Neuronal stem cell (in vitro differentiated cells): ENCODE results near the gene EPB41L5.

Experiments used
- DNase-seq: peaks from one replicate; pipeline ENCODE4 v3.0.0-alpha.2; 2013; ENCODE audit warnings: low spot score
- H2AFZ ChIP-seq: one replicate; pipeline ENCODE4 v1.6.1; 2013; ENCODE audit warnings: mild to moderate bottlenecking, low read length, inconsistent platforms
- H2AK5ac ChIP-seq: 2 replicates; pipeline ENCODE4 v1.6.1; 2013; ENCODE audit warnings: low read depth, mild to moderate bottlenecking, inconsistent platforms, low read length, moderate library complexity, mixed read lengths
- H2BK120ac ChIP-seq: 2 replicates; pipeline ENCODE4 v1.6.1; 2013; ENCODE audit warnings: low read depth, mild to moderate bottlenecking, inconsistent platforms, low read length, moderate library complexity, mixed read lengths
- H2BK12ac ChIP-seq: one replicate; pipeline ENCODE4 v1.6.1; 2013; ENCODE audit warnings: low read length, inconsistent platforms
- H2BK15ac ChIP-seq: 2 replicates; pipeline ENCODE4 v1.6.1; 2013; ENCODE audit warnings: mild to moderate bottlenecking, low read length, inconsistent platforms, mixed read lengths
- H2BK5ac ChIP-seq: one replicate; pipeline ENCODE4 v1.6.1; 2013; ENCODE audit warnings: inconsistent platforms, mild to moderate bottlenecking, low read length, moderate library complexity
- H3K14ac ChIP-seq: one replicate; pipeline ENCODE4 v1.6.1; 2013; ENCODE audit warnings: low read length, inconsistent platforms
- H3K18ac ChIP-seq: 2 replicates; pipeline ENCODE4 v1.6.1; 2013; ENCODE audit warnings: low read length, inconsistent platforms
- H3K23ac ChIP-seq: 2 replicates; pipeline ENCODE4 v1.6.1; 2013; ENCODE audit warnings: low read depth, mild to moderate bottlenecking, mixed read lengths, low read length, inconsistent platforms; ENCODE audit not compliant: poor library complexity
- H3K27ac ChIP-seq: replicated peaks from 3 replicates; pipeline ENCODE4 v1.5.1; 2013; ENCODE audit warnings: low read length, inconsistent platforms
- H3K27me3 ChIP-seq, 3 experiments: 2 replicates each; pipeline ENCODE4 v1.6.1; 2013; ENCODE audit warnings: low read length in 3 of 3, mild to moderate bottlenecking in 2 of 3, inconsistent platforms in 1 of 3, low read depth in 1 of 3, mixed read lengths in 1 of 3, moderate library complexity in 1 of 3; ENCODE audit not compliant: control insufficient read depth in 3 of 3, insufficient read depth in 3 of 3
- H3K36me3 ChIP-seq, 2 donors: replicated peaks in 1 of 2; 2 replicates each; pipeline ENCODE4 v1.6.1; 2013; ENCODE audit warnings: low read length in 2 of 2; ENCODE audit not compliant: control insufficient read depth in 2 of 2, insufficient read depth in 2 of 2
- H3K4ac ChIP-seq: 2 replicates; pipeline ENCODE4 v1.6.1; 2013; ENCODE audit warnings: inconsistent platforms, mild to moderate bottlenecking, low read length, moderate library complexity
- H3K4me1 ChIP-seq, 2 donors: 1 replicate in 1 of 2; 2 replicates in 1 of 2; pipeline ENCODE4 v1.6.1; 2013; ENCODE audit warnings: low read length in 2 of 2, low read depth in 1 of 2; ENCODE audit not compliant: control insufficient read depth in 2 of 2, insufficient read depth in 1 of 2
- H3K4me2 ChIP-seq: one replicate; pipeline ENCODE4 v1.6.1; 2013; ENCODE audit warnings: mild to moderate bottlenecking, low read length, inconsistent platforms; ENCODE audit not compliant: insufficient read depth, poor library complexity, severe bottlenecking
- H3K4me3 ChIP-seq, 2 donors: 2 replicates each; pipeline ENCODE4 v1.5.1; 2013; ENCODE audit warnings: low read length in 2 of 2, mild to moderate bottlenecking in 2 of 2, inconsistent platforms in 1 of 2, moderate library complexity in 1 of 2
- H3K79me1 ChIP-seq: one replicate; pipeline ENCODE4 v1.6.1; 2013; ENCODE audit warnings: low read depth, mild to moderate bottlenecking, inconsistent platforms, low read length, moderate library complexity
- H3K9ac ChIP-seq: one replicate; pipeline ENCODE4 v1.6.1; 2013; ENCODE audit warnings: mild to moderate bottlenecking, low read depth, low read length, inconsistent platforms; ENCODE audit not compliant: poor library complexity
- H3K9me3 ChIP-seq, 2 donors: replicated peaks in 1 of 2; 2 replicates each; pipeline versions ENCODE3 to v1.6.1; 2013; ENCODE audit warnings: low read length in 2 of 2, mild to moderate bottlenecking in 2 of 2, inconsistent platforms in 1 of 2, low read depth in 1 of 2, mixed read lengths in 1 of 2, moderate library complexity in 1 of 2; ENCODE audit not compliant: control insufficient read depth in 2 of 2, insufficient read depth in 1 of 2
- H4K8ac ChIP-seq: one replicate; pipeline ENCODE4 v1.6.1; 2013; ENCODE audit warnings: low read depth, mild to moderate bottlenecking, inconsistent platforms, low read length, moderate library complexity
- H4K91ac ChIP-seq: one replicate; pipeline ENCODE4 v1.6.1; 2013; ENCODE audit warnings: low read length, low read depth, mild to moderate bottlenecking, inconsistent platforms; ENCODE audit not compliant: poor library complexity
- WGBS, 2 donors: extraction: QIAGEN DNeasy Blood & Tissue Kit; methylation state at CpG; one replicate each; pipeline ENCODE4 v1.1.7; 2013; ENCODE audit warnings: missing lambda C conversion rate in 2 of 2, mixed read lengths in 1 of 2; ENCODE audit not compliant: insufficient read length in 2 of 2, insufficient replicate concordance in 1 of 2; ENCODE audit errors: extremely low coverage in 2 of 2; 5-methylcytosine and 5-hydroxymethylcytosine counted together

The EPB41L5 gene

DNA sequence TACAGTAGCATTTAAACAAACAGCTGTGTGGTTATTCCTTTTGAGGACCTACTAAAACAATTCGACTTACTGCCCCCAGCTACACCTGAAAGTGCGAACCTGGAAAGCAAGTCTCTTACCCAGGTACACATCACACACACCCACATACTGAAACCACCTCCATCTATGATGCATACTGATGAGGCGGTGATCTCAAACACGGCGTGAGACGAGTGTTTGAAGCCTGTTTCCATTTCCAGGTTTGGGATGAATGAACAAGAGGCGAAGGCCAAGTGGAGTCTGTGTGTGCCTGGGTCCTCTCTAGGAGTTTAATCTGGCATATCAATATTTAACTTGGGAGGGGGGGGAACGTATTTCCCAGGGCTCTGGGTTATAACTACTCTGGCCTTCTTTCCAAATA lies 208.7 kb downstream of the EPB41L5 start:
- Histone ChIP-seq H3K14ac (no peak overlapping the region), H2BK12ac (no peak overlapping the region), H2BK120ac (no peak overlapping the region), H3K18ac (no peak overlapping the region), H3K36me3 (peaks cover 2 to 10% of the 10 kb centered on the region in 2 donors), H3K4me2 (no peak overlapping the region), H3K4me1 (no peaks in the 10 kb centered on the region), H4K8ac (no peak overlapping the region), H3K79me1 (peaks cover 6% of the 10 kb centered on the region), H3K9me3 (peaks cover 9 to 14% of the 10 kb centered on the region in 2 donors), H3K9ac (no peak overlapping the region), H2AK5ac (no peak overlapping the region), H3K4me3 (no peak overlapping the region), H3K23ac (no peak overlapping the region), H2AFZ (no peak overlapping the region), H3K4ac (no peak overlapping the region), H2BK5ac (no peak overlapping the region), H4K91ac (no peak overlapping the region), H2BK15ac (no peak overlapping the region), H3K27me3 (peaks cover 0 to 31% (median 8%) of the 10 kb centered on the region in 3 experiments), H3K27ac (no peak overlapping the region)
- no CpG with 5 or more reads among the region's 8 CpGs for WGBS, 2 donors
- DNase-seq, result no peak

DNA sequence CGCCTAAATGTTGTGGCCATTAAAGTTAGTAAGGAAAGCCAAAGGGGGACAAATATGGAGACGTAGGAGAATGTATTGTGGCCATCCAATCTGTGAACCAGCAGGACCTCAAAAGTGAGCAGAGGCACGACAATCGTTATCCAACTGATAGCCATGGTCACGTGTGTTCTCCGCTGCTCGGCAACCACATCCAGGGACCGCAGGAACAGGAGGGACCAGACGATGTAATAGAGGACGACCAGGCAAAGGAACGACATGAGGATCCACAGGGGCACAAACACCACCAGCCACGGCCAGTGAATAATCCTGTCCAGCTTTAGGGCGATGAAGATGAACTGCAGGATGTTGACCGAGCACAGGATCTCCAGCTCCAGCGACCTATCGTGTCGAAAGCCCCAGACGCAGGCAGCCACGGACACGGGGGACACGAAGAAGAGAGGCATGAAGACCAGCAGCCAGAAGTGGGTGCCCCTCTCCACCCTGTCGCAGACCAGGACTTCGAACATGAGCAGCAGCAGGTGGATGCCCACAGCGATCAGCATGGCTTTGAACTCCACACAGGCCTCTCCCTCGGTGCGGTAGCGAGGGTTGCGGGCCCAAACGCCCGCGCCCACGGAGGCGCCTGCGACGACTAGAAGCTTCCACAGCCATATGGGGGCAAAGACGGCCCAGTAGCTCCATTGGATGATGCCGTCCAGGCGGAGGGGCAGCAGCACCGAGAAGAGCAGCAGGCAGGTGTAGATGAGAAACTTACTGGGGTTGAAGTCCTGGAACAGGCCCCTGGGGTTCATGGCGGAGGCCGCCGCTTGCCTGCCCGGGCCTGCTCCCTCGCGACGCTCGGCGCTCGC lies 209.5 kb downstream of the EPB41L5 start:
- WGBS, 2 donors, result no CpG with 5 or more reads among the region's 49 CpGs
- Histone ChIP-seq H3K27ac (no peak overlapping the region), H3K4me3 (peak overlapping the region; percentile 54 to 82)

DNA sequence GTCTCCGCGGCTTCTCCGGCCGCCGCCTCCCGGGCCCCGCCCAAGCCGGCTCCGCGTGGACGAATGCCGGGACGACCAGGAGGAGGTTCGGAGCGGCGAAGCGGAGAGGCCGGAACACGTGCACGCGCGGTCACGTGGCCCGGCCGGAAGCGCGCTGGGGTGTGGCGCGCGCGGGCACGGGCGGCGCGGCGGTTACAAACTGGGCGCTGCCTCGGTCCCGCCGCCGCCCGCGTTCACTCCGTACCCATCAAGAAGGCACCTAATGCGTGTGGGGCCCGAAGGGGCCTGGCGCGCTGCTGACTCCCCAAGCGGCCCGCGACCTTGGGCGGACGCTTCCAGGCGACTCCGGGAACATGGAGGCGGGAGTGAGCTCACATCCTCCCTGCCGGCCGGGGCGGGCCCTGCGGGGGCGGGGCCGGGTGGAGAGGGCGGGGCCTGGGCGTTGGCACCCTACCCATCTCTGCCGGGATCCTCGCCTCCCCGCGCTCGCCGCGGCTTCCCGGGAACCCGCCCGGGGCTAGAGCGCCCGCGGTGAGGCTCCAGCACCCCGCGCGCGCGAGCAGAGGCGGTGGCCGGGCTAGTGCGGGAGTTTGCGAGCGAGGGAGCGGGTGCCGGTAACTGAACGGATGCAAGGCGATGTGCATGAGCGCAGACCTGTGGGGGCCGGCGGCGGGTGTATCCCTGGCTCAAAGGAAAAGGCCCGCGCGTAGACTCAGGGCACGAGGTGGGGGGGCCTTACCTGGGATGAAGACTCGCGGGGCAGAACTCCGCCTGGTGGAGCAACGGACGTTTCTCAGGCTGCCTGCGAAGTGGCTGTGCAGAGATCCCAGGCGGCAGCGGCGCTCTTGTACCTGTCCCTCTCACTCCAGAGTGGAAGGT lies 210.4 kb downstream of the EPB41L5 start, which contains the start of gene TMEM185B:
Gene TMEM185B, minus strand, starts transcription at position 367 of the 879 bp plus-strand sequence. CDS start 424 bp downstream, outside the sequence.
- peaks cover 0 to 48% (median 8%) of the 10 kb centered on the region in 3 experiments for H3K27me3 ChIP-seq
- peak within 1 kb of the TSS; percentile 42 for H3K4ac ChIP-seq
- DNase-seq, result peak; percentile 72
- H3K36me3 ChIP-seq, result peaks cover 2 to 10% of the 10 kb centered on the region in 2 donors
- H3K9me3 ChIP-seq, result peaks cover 9 to 14% of the 10 kb centered on the region in 2 donors
- H3K9ac ChIP-seq, result peak within 1 kb of the TSS; percentile 82
- no peak within 1 kb of the TSS for H3K14ac ChIP-seq
- peak within 1 kb of the TSS; percentile 81 for H2BK15ac ChIP-seq
- peak within 1 kb of the TSS; percentile 54 to 83 for H3K4me3 ChIP-seq
- peak within 1 kb of the TSS; percentile 47 for H3K23ac ChIP-seq
- H3K79me1 ChIP-seq, result peaks cover 6% of the 10 kb centered on the region
- H2BK5ac ChIP-seq, result no peak within 1 kb of the TSS
- H2BK120ac ChIP-seq, result peak within 1 kb of the TSS; percentile 38
- H3K4me2 ChIP-seq, result peak within 1 kb of the TSS; percentile 79
- H3K4me1 ChIP-seq, result no peaks in the 10 kb centered on the region
- peak within 1 kb of the TSS; percentile 98 for H3K18ac ChIP-seq
- WGBS, 2 donors, result no CpG with 5 or more reads among the region's 108 CpGs
- H2AFZ ChIP-seq, result peak within 1 kb of the TSS; percentile 98
- no peak within 1 kb of the TSS for H2BK12ac ChIP-seq
- no peak within 1 kb of the TSS for H3K27ac ChIP-seq
- peak within 1 kb of the TSS; percentile 43 for H4K8ac ChIP-seq
- peak within 1 kb of the TSS; percentile 23 for H2AK5ac ChIP-seq
- no peak within 1 kb of the TSS for H4K91ac ChIP-seq

More for the DNA sequence above, 209.5 kb downstream of the EPB41L5 start:
- Histone ChIP-seq H2AK5ac (peak overlapping the region; percentile 0), H3K18ac (peak overlapping the region; percentile 98), H2BK12ac (no peak overlapping the region), H3K4me2 (peak overlapping the region; percentile 79), H3K4ac (peak overlapping the region; percentile 42), H3K23ac (no peak overlapping the region), H3K27me3 (peaks cover 0 to 39% (median 8%) of the 10 kb centered on the region in 3 experiments), H3K14ac (no peak overlapping the region), H3K36me3 (peaks cover 2 to 10% of the 10 kb centered on the region in 2 donors), H2BK120ac (peak overlapping the region; percentile 38), H2BK15ac (peak overlapping the region; percentile 81), H2BK5ac (no peak overlapping the region), H4K8ac (peak overlapping the region; percentile 43), H2AFZ (peak overlapping the region; percentile 98), H3K79me1 (peaks cover 6% of the 10 kb centered on the region), H3K4me1 (no peaks in the 10 kb centered on the region), H3K9me3 (peaks cover 9 to 14% of the 10 kb centered on the region in 2 donors), H4K91ac (no peak overlapping the region), H3K9ac (no peak overlapping the region)
- no peak for DNase-seq
